Heart right ventricle (tissue), 16 donors: ENCODE data around the gene PTPRS. TPM values are rescaled to one million over a fixed set of nuclear protein-coding genes. Genes with fewer than 3 reads are reported as not detected.

Source experiments
- ATAC-seq, 8 donors: fragments of 200-7000 bp; cut with Tn5 transposase; one replicate each; pipeline ENCODE4 v1.9.1; 2020; ENCODE audit warnings: mild to moderate bottlenecking in 8 of 8, moderate library complexity in 8 of 8, moderate number of reproducible peaks in 1 of 8
- DNase-seq, 2 donors: peaks; one replicate each; pipeline ENCODE4 v3.0.0-alpha.2; 2020
- H3K27ac ChIP-seq, 10 donors: fragments of 200-600 bp; sonication (generic) in 2 of 10; one replicate each; pipeline versions ENCODE4 v1.5.0 to v1.8.0; 2020 to 2022; ENCODE audit warnings: mild to moderate bottlenecking in 3 of 10
- H3K27me3 ChIP-seq, 7 donors: fragments of 200-600 bp; one replicate each; pipeline ENCODE4 v1.8.0; 2021 to 2022; ENCODE audit warnings: mild to moderate bottlenecking in 2 of 7
- H3K36me3 ChIP-seq, 9 donors: fragments of 200-600 bp; sonication (generic) in 1 of 9; one replicate each; pipeline versions ENCODE4 v1.5.0 to v1.8.0; 2020 to 2022; ENCODE audit warnings: mild to moderate bottlenecking in 2 of 9
- H3K4me1 ChIP-seq, 9 donors: fragments of 200-600 bp; sonication (generic) in 1 of 9; one replicate each; pipeline versions ENCODE4 v1.5.0 to v1.8.0; 2020 to 2022; ENCODE audit warnings: mild to moderate bottlenecking in 4 of 9
- H3K4me3 ChIP-seq, 10 donors: fragments of 200-600 bp; sonication (generic) in 2 of 10; one replicate each; pipeline versions ENCODE4 v1.5.0 to v1.8.0; 2020 to 2022; ENCODE audit warnings: mild to moderate bottlenecking in 7 of 10, moderate library complexity in 2 of 10
- H3K9me3 ChIP-seq, 11 donors: fragments of 200-600 bp in 10 of 11; sonication (generic) in 2 of 11; one replicate each; pipeline versions ENCODE4 v1.5.0 to v1.8.0; 2013 to 2022; ENCODE audit warnings: mild to moderate bottlenecking in 2 of 11, control low read depth in 1 of 11, moderate library complexity in 1 of 11
- WGBS, 2 donors: extraction: QIAGEN DNeasy Blood & Tissue Kit; methylation state at CpG; one replicate each; pipeline ENCODE4 v1.1.7; 2013; ENCODE audit warnings: inconsistent platforms in 1 of 2; 5-methylcytosine and 5-hydroxymethylcytosine counted together
- intact Hi-C, 10 donors: fragments of 100-400 bp; cut with DNase I; formaldehyde crosslinking; loops; one replicate each; pipeline versions ENCODE4 v1.11.1 to v1.14.2; 2022
- polyA plus RNA-seq, 2 donors: library from polyadenylated mRNA; stranded (reverse); fragments of 200-250 nt; gene quantifications; one replicate each; pipeline ENCODE4 v1.2.3, GENCODE V29; 2013
- total RNA-seq, 10 donors: library from RNA; stranded (reverse); fragmentation: NEBNext Ultra II Directional in 3 of 10; extraction: Animal tissue kit (Norgen Biotek cat#: 25700) in 3 of 10; gene quantifications; one replicate each; pipeline versions ENCODE4 v1.2.1 to v1.2.4, GENCODE V29; 2021 to 2023
- TF ChIP-seq, protein P1 (sequence below), 9 donors: fragments of 200-600 bp; sonication (generic) in 2 of 9; IDR thresholded peaks; one replicate each; pipeline versions ENCODE4 v1.5.0 to v1.8.0; 2021 to 2022; ENCODE audit warnings: antibody characterized with exemption in 9 of 9, mild to moderate bottlenecking in 5 of 9, moderate library complexity in 1 of 9
- donor health status: Arrhythmogenic right ventricular cardiomyopathy.
- donor health status: ischemic (EF 13 %, LVEDD 7.1; RV severe dilation, severe dysfunction).
- donor health status: healthy with polysubstance abuse.
- donor health status: DM: no; HTN: yes; CAD: no.
- donor health status: DM: no; HTN: no; CAD: no.
- donor health status: ischemic (EF 25% LVEDD 6.9; RV normal size, moderate dysfunction).
- donor health status: ischemic (EF 25% LVEDD 5.7; RV mildly dilated, moderate dysfunction).
- donor health status: healthy.
- donor health status: DM: yes; HTN: yes; CAD: no.
- donor health status: Ischemic cardiomyopathy.
- donor health status: ischemic (EF 35%, LVEDD 5.7; RV mildly dilated, moderate dysfunction).
- donor health status: nonischemic (EF 11% LVEDD 7.7; RV severe dilation, severe dysfunction).
- donor health status: DM: yes; HTN: yes; CAD: no.
- donor health status: PGD.
- donor health status: ischemic (EF 29% LVEDD 5.4; RV normal size, mild dysfunction).
- donor health status: nonischemic (EF 23%, LVEDD 6.1; RV moderate dilation, normal function).

Gene PTPRS
- total and polyA plus RNA-seq, 12 donors = 4.9 to 74.7 (median 29.4) TPM

DNA sequence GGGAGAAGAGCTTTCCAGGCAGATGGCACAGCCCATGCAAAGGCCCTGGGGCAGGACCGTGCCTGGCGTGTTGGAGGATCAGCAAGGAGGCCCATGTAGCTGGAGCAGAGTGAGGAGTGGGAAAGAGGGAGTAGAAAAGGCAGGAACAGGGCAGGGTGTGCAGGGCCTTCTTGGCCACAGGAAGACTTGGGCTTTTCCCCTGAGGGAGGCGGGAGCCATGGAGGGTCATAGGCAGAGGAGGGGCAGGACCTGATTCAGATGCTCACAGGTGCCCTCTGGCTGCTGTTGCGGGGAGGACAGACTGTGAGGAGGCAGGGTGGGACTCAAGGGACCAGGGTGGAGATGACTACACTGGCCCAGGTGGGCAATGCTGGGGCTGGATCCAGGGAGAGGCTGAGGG, 13.8 kb upstream of the PTPRS start:
- H3K4me3 ChIP-seq = no peak overlapping the region
- intact Hi-C loops = no loop called here
- 85 to 94% methylated on average over 4 of the region's 4 CpGs for WGBS, 2 donors
- no peaks in the 10 kb centered on the region for H3K36me3 ChIP-seq
- no peak overlapping the region for H3K27ac ChIP-seq
- TF ChIP-seq, protein P1, sequence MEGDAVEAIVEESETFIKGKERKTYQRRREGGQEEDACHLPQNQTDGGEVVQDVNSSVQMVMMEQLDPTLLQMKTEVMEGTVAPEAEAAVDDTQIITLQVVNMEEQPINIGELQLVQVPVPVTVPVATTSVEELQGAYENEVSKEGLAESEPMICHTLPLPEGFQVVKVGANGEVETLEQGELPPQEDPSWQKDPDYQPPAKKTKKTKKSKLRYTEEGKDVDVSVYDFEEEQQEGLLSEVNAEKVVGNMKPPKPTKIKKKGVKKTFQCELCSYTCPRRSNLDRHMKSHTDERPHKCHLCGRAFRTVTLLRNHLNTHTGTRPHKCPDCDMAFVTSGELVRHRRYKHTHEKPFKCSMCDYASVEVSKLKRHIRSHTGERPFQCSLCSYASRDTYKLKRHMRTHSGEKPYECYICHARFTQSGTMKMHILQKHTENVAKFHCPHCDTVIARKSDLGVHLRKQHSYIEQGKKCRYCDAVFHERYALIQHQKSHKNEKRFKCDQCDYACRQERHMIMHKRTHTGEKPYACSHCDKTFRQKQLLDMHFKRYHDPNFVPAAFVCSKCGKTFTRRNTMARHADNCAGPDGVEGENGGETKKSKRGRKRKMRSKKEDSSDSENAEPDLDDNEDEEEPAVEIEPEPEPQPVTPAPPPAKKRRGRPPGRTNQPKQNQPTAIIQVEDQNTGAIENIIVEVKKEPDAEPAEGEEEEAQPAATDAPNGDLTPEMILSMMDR (IDR thresholded peaks at IDR 0.05) = no peak
- H3K9me3 ChIP-seq = no peaks in the 10 kb centered on the region
- ATAC-seq = peak in 1 of 8 donors; percentile 59
- H3K27me3 ChIP-seq = peaks cover 0 to 71% (median 33%) of the 10 kb centered on the region in 7 donors
- DNase-seq = no peak
- H3K4me1 ChIP-seq = no peaks in the 10 kb centered on the region

DNA sequence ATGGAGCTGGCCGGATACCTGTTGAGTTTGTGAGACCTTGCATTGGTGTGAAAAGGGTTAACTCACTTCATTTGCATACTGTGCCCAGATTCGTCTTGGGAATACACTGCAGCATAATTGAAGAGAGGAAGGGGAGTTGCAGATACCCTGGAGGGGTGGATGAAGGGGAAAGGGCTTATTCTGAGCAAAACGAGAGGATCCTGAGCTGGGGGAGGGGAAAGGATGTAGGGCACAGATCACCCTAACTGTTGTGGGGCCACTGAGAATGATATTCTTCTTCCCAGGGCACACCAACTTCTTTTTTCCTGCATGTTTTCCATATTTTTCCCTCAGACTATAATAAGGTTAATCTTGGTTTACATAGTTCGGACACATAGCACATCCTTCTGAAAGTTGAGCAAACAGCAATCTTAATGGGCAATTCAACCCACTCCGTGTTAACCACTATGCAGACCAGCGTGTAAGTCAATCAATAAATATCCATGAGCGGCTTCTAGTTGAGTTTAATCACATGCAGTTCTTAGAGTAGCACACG, 11.7 kb upstream of the PTPRS start:
- ATAC-seq = no peak
- intact Hi-C loops = no loop called here
- no peaks in the 10 kb centered on the region for H3K36me3 ChIP-seq
- peaks cover 0 to 6% (median 0%) of the 10 kb centered on the region in 11 donors for H3K9me3 ChIP-seq
- H3K4me1 ChIP-seq = no peaks in the 10 kb centered on the region
- H3K27ac ChIP-seq = no peak overlapping the region
- 32 to 35% methylated on average over 8 of the region's 8 CpGs for WGBS, 2 donors
- H3K27me3 ChIP-seq = peaks cover 0 to 50% (median 18%) of the 10 kb centered on the region in 7 donors
- no peak overlapping the region for H3K4me3 ChIP-seq
- no peak for DNase-seq
- TF ChIP-seq, protein P1 (IDR thresholded peaks at IDR 0.05) = no peak

DNA sequence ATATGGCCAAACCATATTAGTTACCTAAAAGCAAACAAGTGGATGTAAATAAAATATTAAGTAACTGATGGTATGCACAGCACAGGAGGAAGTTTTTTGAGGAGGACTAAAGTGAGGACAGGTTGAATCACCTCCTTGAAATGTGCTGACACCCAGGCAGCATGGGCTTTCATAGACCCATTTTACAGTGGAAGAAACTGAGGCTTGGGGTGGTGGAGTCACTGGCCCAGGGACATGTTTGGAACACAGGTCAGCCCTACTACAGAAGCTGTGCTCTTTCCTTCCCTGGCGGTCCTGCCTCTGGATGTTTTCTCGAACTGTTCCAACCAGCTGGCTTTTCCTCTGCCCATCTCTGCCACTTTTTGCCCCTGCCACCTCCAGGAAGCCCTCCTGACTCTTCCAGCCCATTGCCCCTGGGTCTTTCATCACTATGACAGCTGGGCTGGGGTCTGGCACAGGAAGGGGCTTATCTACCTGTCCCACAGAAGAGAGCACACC, 11.2 kb upstream of the PTPRS start:
- H3K36me3 ChIP-seq = no peaks in the 10 kb centered on the region
- ATAC-seq (no peak), DNase-seq (no peak)
- peaks cover 0 to 12% (median 0%) of the 10 kb centered on the region in 11 donors for H3K9me3 ChIP-seq
- intact Hi-C loops = no loop called here
- no peak overlapping the region for H3K4me3 ChIP-seq
- WGBS, 2 donors = 70 to 83% methylated on average over 2 of the region's 2 CpGs
- no peaks in the 10 kb centered on the region for H3K4me1 ChIP-seq
- no peak overlapping the region for H3K27ac ChIP-seq
- peaks cover 0 to 46% (median 18%) of the 10 kb centered on the region in 7 donors for H3K27me3 ChIP-seq
- TF ChIP-seq, protein P1 (IDR thresholded peaks at IDR 0.05) = no peak

DNA sequence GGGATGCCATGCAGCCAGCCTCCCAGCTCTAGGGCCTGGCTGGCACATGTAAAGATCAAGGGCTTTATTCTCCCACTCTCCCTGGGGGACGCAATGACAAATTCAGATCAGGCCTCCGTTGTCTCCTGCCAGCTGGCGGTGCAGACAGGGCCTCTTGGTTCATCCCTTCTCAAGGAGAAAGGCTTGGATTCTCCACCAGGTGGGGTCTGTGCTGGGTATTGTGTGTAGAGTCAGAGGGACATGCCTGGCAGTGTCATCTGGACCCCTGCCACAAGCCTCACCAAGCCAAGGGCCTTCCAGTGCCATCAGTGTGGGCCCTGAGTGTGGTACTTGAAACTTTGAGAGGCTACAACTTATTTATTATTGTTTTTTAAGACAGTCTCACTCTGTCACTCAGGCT, 8.4 kb upstream of the PTPRS start:
- 62 to 67% methylated on average over 3 of the region's 3 CpGs for WGBS, 2 donors
- Histone ChIP-seq H3K4me3 (no peak overlapping the region), H3K36me3 (no peaks in the 10 kb centered on the region), H3K4me1 (no peaks in the 10 kb centered on the region), H3K27ac (no peak overlapping the region), H3K27me3 (peaks cover 0 to 37% (median 5%) of the 10 kb centered on the region in 7 donors), H3K9me3 (peaks cover 0 to 12% (median 0%) of the 10 kb centered on the region in 11 donors)
- ATAC-seq (no peak), DNase-seq (no peak)
- intact Hi-C loops = loop anchor here in 1 of 10 donors (10.0 kb wide), 1 partner anchor 606 kb away; no protein-coding TSS in a partner anchor
- TF ChIP-seq, protein P1 (IDR thresholded peaks at IDR 0.05) = no peak
